GM19463 (cell line): ENCODE results near the gene PCDHGA3.
"Not testable (repeated sequence)": the region's sequence is repeated elsewhere in the genome, so short reads cannot be mapped to it uniquely, and the experiment has no call there.

Source experiments
- ATAC-seq: cut with Tn5 transposase; IDR thresholded peaks from one replicate; pipeline ENCODE4 v1.9.1; 2021; ENCODE audit warnings: mild to moderate bottlenecking, moderate library complexity; ENCODE audit not compliant: unreplicated experiment

Gene PCDHGA3

GRCh38 chr5:141382469-141383294 is 39.1 kb downstream of the PCDHGA3 start, which contains the start of gene PCDHGA7:
PCDHGA7 (plus strand) TSS chr5:141382742; CDS start chr5:141382900, 158 bp downstream.
- no peak for ATAC-seq

GRCh38 chr5:141383345-141383744 is 39.7 kb downstream of the PCDHGA3 start:
- no peak for ATAC-seq

- no peak for ATAC-seq
These were observed 41.0 kb downstream of the PCDHGA3 start for GRCh38 chr5:141384471-141385267.

- ATAC-seq = peak; percentile 56
These were observed 44.1 kb downstream of the PCDHGA3 start, which contains the start of gene PCDHGB4 for GRCh38 chr5:141387557-141388311. PCDHGB4 (plus strand) TSS chr5:141387698; CDS start chr5:141387885, 187 bp downstream.

GRCh38 chr5:141388661-141389060 is 45.0 kb downstream of the PCDHGA3 start:
- ATAC-seq = no peak

GRCh38 chr5:141389153-141390042 is 45.8 kb downstream of the PCDHGA3 start:
- no peak for ATAC-seq

GRCh38 chr5:141392429-141393198 is 49.0 kb downstream of the PCDHGA3 start, which contains the start of gene PCDHGA8:
PCDHGA8 (plus strand) TSS chr5:141392633; CDS start chr5:141392814, 181 bp downstream.
- no peak for ATAC-seq

GRCh38 chr5:141393267-141393666 is 49.6 kb downstream of the PCDHGA3 start:
- no peak for ATAC-seq

- not testable (repeated sequence) for ATAC-seq
These were observed 51.0 kb downstream of the PCDHGA3 start for GRCh38 chr5:141394401-141395187.
